GM18867 (cell line): ENCODE data around the gene TMEM45A.
"Not testable (repeated sequence)": the region's sequence is repeated elsewhere in the genome, so short reads cannot be mapped to it uniquely, and the experiment has no call there.

Source experiments
- ATAC-seq: cut with Tn5 transposase; IDR thresholded peaks from one replicate; pipeline ENCODE4 v1.9.1; 2021; ENCODE audit warnings: mild to moderate bottlenecking, moderate library complexity; ENCODE audit not compliant: unreplicated experiment

TMEM45A gene

GRCh38 chr3:100482176-100482575 is 10.2 kb upstream of the TMEM45A start:
- ATAC-seq, result no peak

GRCh38 chr3:100483529-100483928 is 8.9 kb upstream of the TMEM45A start:
- ATAC-seq, result no peak

GRCh38 chr3:100486808-100487207 is 5.6 kb upstream of the TMEM45A start:
- no peak for ATAC-seq

- no peak for ATAC-seq
Measured at GRCh38 chr3:100489118-100489517, 3.3 kb upstream of the TMEM45A start.

GRCh38 chr3:100496711-100497261 is 4.4 kb downstream of the TMEM45A start:
- ATAC-seq, result peak; percentile 49

GRCh38 chr3:100499651-100500050 is 7.2 kb downstream of the TMEM45A start:
- ATAC-seq, result no peak

GRCh38 chr3:100500320-100500880 is 8.0 kb downstream of the TMEM45A start:
- ATAC-seq, result no peak

- ATAC-seq, result peak; percentile 84
Measured at GRCh38 chr3:100503448-100503847, 11.0 kb downstream of the TMEM45A start.

- ATAC-seq, result peak; percentile 56
Measured at GRCh38 chr3:100506355-100506754, 13.9 kb downstream of the TMEM45A start.

GRCh38 chr3:100509818-100510217 is 17.4 kb downstream of the TMEM45A start:
- ATAC-seq, result not testable (repeated sequence)

- no peak for ATAC-seq
Measured at GRCh38 chr3:100516232-100516631, 23.8 kb downstream of the TMEM45A start.

GRCh38 chr3:100516838-100517237 is 24.4 kb downstream of the TMEM45A start:
- ATAC-seq, result no peak

- ATAC-seq, result no peak
Measured at GRCh38 chr3:100517276-100517675, 24.9 kb downstream of the TMEM45A start.

GRCh38 chr3:100518244-100518643 is 25.8 kb downstream of the TMEM45A start:
- no peak for ATAC-seq

GRCh38 chr3:100518983-100519382 is 26.6 kb downstream of the TMEM45A start:
- ATAC-seq, result no peak

- peak; percentile 76 for ATAC-seq
Measured at GRCh38 chr3:100521439-100521845, 29.0 kb downstream of the TMEM45A start.

- ATAC-seq, result no peak
Measured at GRCh38 chr3:100522125-100522524, 29.7 kb downstream of the TMEM45A start.

- no peak for ATAC-seq
Measured at GRCh38 chr3:100523050-100523760, 30.8 kb downstream of the TMEM45A start.

- ATAC-seq, result no peak
Measured at GRCh38 chr3:100525753-100526612, 33.6 kb downstream of the TMEM45A start.

- no peak for ATAC-seq
Measured at GRCh38 chr3:100526613-100527346, 34.4 kb downstream of the TMEM45A start.

GRCh38 chr3:100527347-100527735 is 34.9 kb downstream of the TMEM45A start:
- ATAC-seq, result no peak
